Endodermal cell (in vitro differentiated cells): Measurements from ENCODE around the gene ZC3H10. TPM values are rescaled to one million over a fixed set of nuclear protein-coding genes. Genes with fewer than 3 reads are reported as not detected.

Experiments
- DNase-seq: peaks from one replicate; pipeline ENCODE4 v3.0.0-alpha.2; 2017
- H3K27ac ChIP-seq: 2 replicates; pipeline ENCODE4 v1.5.1; 2013; ENCODE audit warnings: mild to moderate bottlenecking, low read depth, low read length, moderate library complexity
- H3K27me3 ChIP-seq: 2 replicates; pipeline ENCODE4 v1.6.1; 2013; ENCODE audit warnings: mild to moderate bottlenecking, low read length, moderate library complexity; ENCODE audit not compliant: insufficient read depth, control insufficient read depth, poor library complexity, severe bottlenecking
- H3K36me3 ChIP-seq: 2 replicates; pipeline ENCODE4 v1.7.0; 2013; ENCODE audit warnings: mild to moderate bottlenecking, low read length, moderate library complexity; ENCODE audit not compliant: control insufficient read depth, insufficient read depth
- H3K4me1 ChIP-seq: one replicate; pipeline ENCODE4 v1.7.0; 2013; ENCODE audit warnings: low read length; ENCODE audit not compliant: control insufficient read depth, insufficient read depth
- H3K4me3 ChIP-seq: 2 replicates; pipeline ENCODE4 v1.5.1; 2013; ENCODE audit warnings: mild to moderate bottlenecking, low read length, moderate library complexity
- H3K9ac ChIP-seq: 2 replicates; pipeline ENCODE4 v1.6.1; 2013; ENCODE audit warnings: mild to moderate bottlenecking, low read length, moderate library complexity; ENCODE audit not compliant: poor library complexity, severe bottlenecking; ENCODE audit errors: extremely low read depth
- H3K9me3 ChIP-seq: 2 replicates; pipeline ENCODE4 v1.6.1; 2013; ENCODE audit warnings: mild to moderate bottlenecking, low read length, moderate library complexity; ENCODE audit not compliant: control insufficient read depth
- H3K27ac Mint-ChIP-seq: 2 replicates; pipeline ENCODE4 v1.8.0; 2020; ENCODE audit warnings: mixed read lengths
- H3K27me3 Mint-ChIP-seq: 2 replicates; pipeline ENCODE4 v1.8.0; 2021; ENCODE audit warnings: mild to moderate bottlenecking, mixed read lengths; ENCODE audit not compliant: insufficient read depth
- H3K36me3 Mint-ChIP-seq: 2 replicates; pipeline ENCODE4 v1.8.0; 2020; ENCODE audit warnings: low read depth, mixed read lengths
- H3K4me1 Mint-ChIP-seq: 2 replicates; pipeline ENCODE4 v1.8.0; 2020; ENCODE audit warnings: mixed read lengths
- H3K4me3 Mint-ChIP-seq: 2 replicates; pipeline ENCODE4 v1.8.0; 2020; ENCODE audit warnings: mild to moderate bottlenecking, moderate library complexity, mixed read lengths
- H3K9me3 Mint-ChIP-seq: 2 replicates; pipeline ENCODE4 v1.8.0; 2020; ENCODE audit warnings: mild to moderate bottlenecking, mixed read lengths
- WGBS, 2 experiments: methylation state at CpG; one replicate each; pipeline versions ENCODE4 v1.1.5 to v1.1.7; 2013; ENCODE audit warnings: missing lambda C conversion rate in 2 of 2, mixed read lengths in 1 of 2; ENCODE audit not compliant: insufficient coverage in 1 of 2, insufficient read length in 1 of 2; 5-methylcytosine and 5-hydroxymethylcytosine counted together
- total RNA-seq, 2 donors: library from RNA; stranded (reverse); fragmentation: NEBNext Ultra II Directional in 1 of 2; extraction: Animal tissue kit (Norgen Biotek cat#: 25700) in 1 of 2; gene quantifications; 2 replicates in 1 of 2; 3 replicates in 1 of 2; pipeline ENCODE4 v1.2.1, GENCODE V29; 2021
- TF ChIP-seq, protein P1 (sequence below): fragments of 200-600 bp; sonication (generic); conservative IDR thresholded peaks from 2 replicates; pipeline ENCODE4 v1.5.0; 2021; ENCODE audit warnings: antibody characterized with exemption, mild to moderate bottlenecking

ZC3H10 gene
- total RNA-seq, 2 donors from 2014 or later: 7.9 to 9.1 TPM

DNA sequence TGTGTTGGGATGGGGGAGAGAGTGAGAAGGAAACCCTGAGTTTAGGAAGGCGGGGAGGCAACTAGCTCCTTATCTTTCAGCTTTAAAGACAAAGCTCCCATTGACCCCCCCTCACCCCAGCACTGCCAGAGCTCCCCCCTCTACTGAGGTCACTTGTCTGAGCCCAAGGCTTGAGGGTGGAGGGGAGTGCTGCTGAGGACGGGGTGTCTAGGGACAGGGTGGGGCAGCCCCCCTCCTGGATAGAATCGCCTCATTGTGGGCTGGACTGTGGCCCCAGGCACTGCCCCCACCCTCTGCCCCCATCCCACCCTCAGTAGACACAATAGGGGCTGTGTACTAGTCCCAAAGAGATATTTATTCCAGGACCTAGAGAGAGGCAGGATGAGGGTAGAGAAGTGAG, 35.1 kb upstream of the ZC3H10 start:
- DNase-seq: no peak
- Histone ChIP-seq H3K9ac (no peak overlapping the region), H3K27ac (peak overlapping the region; percentile 70), H3K4me3 (no peak overlapping the region), H3K4me1 (no peaks in the 10 kb centered on the region), H3K9me3 (no peaks in the 10 kb centered on the region), H3K36me3 (peaks cover 18% of the 10 kb centered on the region), H3K27me3 (no peaks in the 10 kb centered on the region)
- Mint-ChIP-seq H3K36me3 (peaks cover 32% of the 10 kb centered on the region), H3K27me3 (no peaks in the 10 kb centered on the region), H3K4me1 (peaks cover 16% of the 10 kb centered on the region), H3K4me3 (no peak overlapping the region), H3K9me3 (no peaks in the 10 kb centered on the region), H3K27ac (no peak overlapping the region)
- TF ChIP-seq, protein P1, sequence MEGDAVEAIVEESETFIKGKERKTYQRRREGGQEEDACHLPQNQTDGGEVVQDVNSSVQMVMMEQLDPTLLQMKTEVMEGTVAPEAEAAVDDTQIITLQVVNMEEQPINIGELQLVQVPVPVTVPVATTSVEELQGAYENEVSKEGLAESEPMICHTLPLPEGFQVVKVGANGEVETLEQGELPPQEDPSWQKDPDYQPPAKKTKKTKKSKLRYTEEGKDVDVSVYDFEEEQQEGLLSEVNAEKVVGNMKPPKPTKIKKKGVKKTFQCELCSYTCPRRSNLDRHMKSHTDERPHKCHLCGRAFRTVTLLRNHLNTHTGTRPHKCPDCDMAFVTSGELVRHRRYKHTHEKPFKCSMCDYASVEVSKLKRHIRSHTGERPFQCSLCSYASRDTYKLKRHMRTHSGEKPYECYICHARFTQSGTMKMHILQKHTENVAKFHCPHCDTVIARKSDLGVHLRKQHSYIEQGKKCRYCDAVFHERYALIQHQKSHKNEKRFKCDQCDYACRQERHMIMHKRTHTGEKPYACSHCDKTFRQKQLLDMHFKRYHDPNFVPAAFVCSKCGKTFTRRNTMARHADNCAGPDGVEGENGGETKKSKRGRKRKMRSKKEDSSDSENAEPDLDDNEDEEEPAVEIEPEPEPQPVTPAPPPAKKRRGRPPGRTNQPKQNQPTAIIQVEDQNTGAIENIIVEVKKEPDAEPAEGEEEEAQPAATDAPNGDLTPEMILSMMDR: no peak
- 100% methylated on average over 1 of the region's 3 CpGs; no CpG with 5 or more reads in 1 of the 2 experiments for WGBS, 2 experiments

DNA sequence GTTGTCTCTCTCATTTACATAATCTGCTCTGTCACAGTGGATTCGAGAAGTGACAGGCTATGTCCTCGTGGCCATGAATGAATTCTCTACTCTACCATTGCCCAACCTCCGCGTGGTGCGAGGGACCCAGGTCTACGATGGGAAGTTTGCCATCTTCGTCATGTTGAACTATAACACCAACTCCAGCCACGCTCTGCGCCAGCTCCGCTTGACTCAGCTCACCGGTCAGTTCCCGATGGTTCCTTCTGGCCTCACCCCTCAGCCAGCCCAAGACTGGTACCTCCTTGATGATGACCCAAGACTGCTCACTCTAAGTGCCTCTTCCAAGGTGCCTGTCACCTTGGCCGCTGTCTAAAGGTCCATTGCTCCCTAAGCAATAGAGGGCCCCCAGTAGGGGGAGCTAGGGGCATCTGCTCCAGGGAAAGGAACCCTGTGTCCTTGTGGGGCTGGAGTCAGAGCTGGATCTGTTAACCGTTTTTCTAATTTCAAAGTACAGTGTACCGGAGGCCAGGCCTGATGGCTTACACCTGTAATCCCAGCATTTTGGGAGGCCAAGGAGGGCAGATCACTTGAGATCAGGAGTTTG, 33.0 kb upstream of the ZC3H10 start:
- Histone ChIP-seq H3K4me1 (no peaks in the 10 kb centered on the region), H3K9ac (no peak overlapping the region), H3K27ac (no peak overlapping the region), H3K36me3 (peaks cover 18% of the 10 kb centered on the region), H3K4me3 (no peak overlapping the region), H3K27me3 (no peaks in the 10 kb centered on the region), H3K9me3 (no peaks in the 10 kb centered on the region)
- Mint-ChIP-seq H3K36me3 (peaks cover 49% of the 10 kb centered on the region), H3K4me3 (no peak overlapping the region), H3K27ac (no peak overlapping the region), H3K27me3 (no peaks in the 10 kb centered on the region), H3K4me1 (peaks cover 14% of the 10 kb centered on the region), H3K9me3 (no peaks in the 10 kb centered on the region)
- TF ChIP-seq, protein P1: peak; percentile 82
- DNase-seq: peak; percentile 90
- 94 to 96% methylated on average over 11 to 15 of the region's 15 CpGs for WGBS, 2 experiments

GRCh38 chr12:56086096-56086495, 32.0 kb upstream of the ZC3H10 start:
- TF ChIP-seq, protein P1: no peak
- Histone ChIP-seq H3K36me3 (peaks cover 22% of the 10 kb centered on the region), H3K27ac (no peak overlapping the region), H3K9ac (no peak overlapping the region), H3K4me3 (no peak overlapping the region), H3K9me3 (no peaks in the 10 kb centered on the region), H3K4me1 (no peaks in the 10 kb centered on the region), H3K27me3 (no peaks in the 10 kb centered on the region)
- H3K4me3 Mint-ChIP-seq: no peak overlapping the region
- DNase-seq: no peak
- no peaks in the 10 kb centered on the region for H3K9me3 Mint-ChIP-seq
- no peaks in the 10 kb centered on the region for H3K27me3 Mint-ChIP-seq
- WGBS, 2 experiments: 95% methylated on average over 3 of the region's 3 CpGs; no CpG with 5 or more reads in 1 of the 2 experiments
- peak overlapping the region; percentile 58 for H3K27ac Mint-ChIP-seq
- H3K4me1 Mint-ChIP-seq: peaks cover 9% of the 10 kb centered on the region
- H3K36me3 Mint-ChIP-seq: peaks cover 56% of the 10 kb centered on the region
